Caco-2 (cell line): ENCODE data around the gene NFIX. TPM values are rescaled to one million over a fixed set of nuclear protein-coding genes. Genes with fewer than 3 reads are reported as not detected.

Experiments
- BruUV-seq: library from RNA; stranded (reverse); fragments of 400-500 nt; replicated peaks from 2 replicates; lab custom pipeline; 2021; lab: Mats Ljungman, UMichigan
- CTCF ChIA-PET: fragments of 300-600 bp; sonication (Branson Sonifier 250); formaldehyde crosslinking; loops from one replicate; lab custom pipeline; 2022; ENCODE audit warnings: antibody characterized with exemption; lab: Charles Lee
- POLR2A ChIA-PET: fragments of 300-600 bp; sonication (Branson Sonifier 250); formaldehyde crosslinking; loops from one replicate; lab custom pipeline; 2022; ENCODE audit warnings: antibody characterized with exemption; lab: Charles Lee
- DNase-seq, 2 experiments: peaks; one replicate each; pipeline versions ENCODE4 v3.0.0 to v3.0.0-alpha.2; 2020 to 2022
- H3K27me3 ChIP-seq: replicated peaks from 2 replicates; pipeline ENCODE4 v1.6.0; 2011; ENCODE audit warnings: low read length; ENCODE audit not compliant: control insufficient read depth, insufficient read depth
- H3K36me3 ChIP-seq: 2 replicates; pipeline ENCODE4 v1.5.1; 2011; ENCODE audit warnings: low read length; ENCODE audit not compliant: control insufficient read depth, insufficient read depth
- H3K4me1 ChIP-seq: fragments of 250-450 bp; sonication (Bioruptor Pico); 2 replicates; pipeline ENCODE4 v1.5.1; 2020; ENCODE audit warnings: mild to moderate bottlenecking
- H3K4me3 ChIP-seq: 2 replicates; pipeline ENCODE4 v1.5.1; 2011; ENCODE audit warnings: low read depth, mild to moderate bottlenecking, control low read depth, low read length
- H3K9me3 ChIP-seq: fragments of 250-450 bp; sonication (Bioruptor Pico); 2 replicates; pipeline ENCODE4 v1.5.1; 2020; ENCODE audit warnings: mild to moderate bottlenecking, moderate library complexity
- H3K27ac Mint-ChIP-seq: one replicate; pipeline ENCODE4 v1.8.0; 2022; ENCODE audit warnings: mixed read lengths; ENCODE audit not compliant: unreplicated experiment
- H3K27me3 Mint-ChIP-seq: one replicate; pipeline ENCODE4 v1.8.0; 2022; ENCODE audit warnings: mixed read lengths; ENCODE audit not compliant: insufficient read depth, unreplicated experiment
- H3K36me3 Mint-ChIP-seq: one replicate; pipeline ENCODE4 v1.8.0; 2022; ENCODE audit warnings: mild to moderate bottlenecking, mixed read lengths; ENCODE audit not compliant: insufficient read depth, unreplicated experiment
- H3K4me1 Mint-ChIP-seq: one replicate; pipeline ENCODE4 v1.8.0; 2022; ENCODE audit warnings: low read depth, mixed read lengths; ENCODE audit not compliant: unreplicated experiment
- H3K4me3 Mint-ChIP-seq: one replicate; pipeline ENCODE4 v1.8.0; 2022; ENCODE audit warnings: mild to moderate bottlenecking, moderate library complexity, mixed read lengths; ENCODE audit not compliant: unreplicated experiment
- H3K9me3 Mint-ChIP-seq: one replicate; pipeline ENCODE4 v1.8.0; 2022; ENCODE audit warnings: mixed read lengths; ENCODE audit not compliant: unreplicated experiment
- intact Hi-C: fragments of 100-400 bp; cut with micrococcal nuclease; formaldehyde crosslinking; loops from one replicate; pipeline ENCODE4 v1.10.0; 2022; ENCODE audit not compliant: unreplicated experiment
- total RNA-seq: library from RNA; stranded (reverse); gene quantifications from 2 replicates; pipeline ENCODE4 v1.2.3, GENCODE V29; 2022
- TF ChIP-seq, protein P1 (sequence below), 2 experiments: fragments of 200-600 bp in 1 of 2; IDR thresholded peaks; 1 replicate in 1 of 2; 2 replicates in 1 of 2; pipeline versions ENCODE4 v1.5.1 to v1.8.0; 2011 to 2022; ENCODE audit warnings: antibody characterized with exemption in 1 of 2, control low read depth in 1 of 2, inconsistent platforms in 1 of 2, low read depth in 1 of 2, low read length in 1 of 2, mild to moderate bottlenecking in 1 of 2, moderate library complexity in 1 of 2; ENCODE audit not compliant: insufficient read depth in 1 of 2, severe bottlenecking in 1 of 2, unreplicated experiment in 1 of 2

NFIX gene
- total RNA-seq, 1 experiment from 2014 or later: 0.82 TPM

DNA sequence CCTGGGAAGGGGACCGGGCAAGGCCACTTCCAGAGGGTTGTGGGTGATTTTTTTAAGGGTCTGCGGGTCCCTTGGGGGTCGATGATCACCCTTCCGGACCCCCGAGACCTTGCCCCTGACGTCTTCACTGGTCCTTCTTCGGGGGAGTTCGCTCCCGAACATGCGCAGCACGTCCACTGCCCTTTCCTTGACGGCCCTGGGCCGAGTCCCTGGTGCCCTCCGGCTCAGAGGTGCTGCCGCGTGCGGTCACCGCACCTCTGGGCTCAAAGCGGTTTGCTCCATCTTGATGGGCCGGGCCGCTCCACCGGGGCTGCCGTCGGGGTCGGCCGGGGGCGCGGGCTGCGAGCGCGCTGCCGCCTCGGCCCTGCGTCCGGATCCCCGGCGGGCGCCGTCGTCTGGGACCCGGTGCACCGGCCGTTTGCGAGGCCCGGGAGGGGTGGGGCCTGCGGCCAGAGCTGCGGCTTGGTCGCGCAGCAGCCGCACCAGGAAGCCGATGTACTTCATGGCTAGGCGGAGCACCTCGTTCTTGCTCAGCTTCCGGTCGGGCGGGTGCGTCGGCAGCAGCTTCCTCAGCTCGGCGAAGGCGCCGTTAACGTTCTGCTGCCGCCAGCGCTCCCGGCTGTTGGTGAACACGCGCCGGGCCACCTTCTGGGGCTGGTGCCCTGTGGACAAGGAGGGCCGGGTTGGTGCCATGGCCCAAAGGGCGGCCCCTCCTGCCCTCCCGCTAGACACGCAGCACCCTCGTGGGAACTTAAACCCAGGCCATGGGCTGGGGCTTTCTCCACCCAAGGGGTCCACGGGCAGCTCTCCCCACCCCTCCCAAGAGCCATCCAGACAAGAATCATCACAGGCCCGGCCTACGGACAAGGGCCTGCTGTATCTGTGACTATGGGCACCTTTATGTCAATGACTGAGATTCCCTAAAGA is 104.1 kb downstream of the NFIX start:
- TF ChIP-seq, protein P1, sequence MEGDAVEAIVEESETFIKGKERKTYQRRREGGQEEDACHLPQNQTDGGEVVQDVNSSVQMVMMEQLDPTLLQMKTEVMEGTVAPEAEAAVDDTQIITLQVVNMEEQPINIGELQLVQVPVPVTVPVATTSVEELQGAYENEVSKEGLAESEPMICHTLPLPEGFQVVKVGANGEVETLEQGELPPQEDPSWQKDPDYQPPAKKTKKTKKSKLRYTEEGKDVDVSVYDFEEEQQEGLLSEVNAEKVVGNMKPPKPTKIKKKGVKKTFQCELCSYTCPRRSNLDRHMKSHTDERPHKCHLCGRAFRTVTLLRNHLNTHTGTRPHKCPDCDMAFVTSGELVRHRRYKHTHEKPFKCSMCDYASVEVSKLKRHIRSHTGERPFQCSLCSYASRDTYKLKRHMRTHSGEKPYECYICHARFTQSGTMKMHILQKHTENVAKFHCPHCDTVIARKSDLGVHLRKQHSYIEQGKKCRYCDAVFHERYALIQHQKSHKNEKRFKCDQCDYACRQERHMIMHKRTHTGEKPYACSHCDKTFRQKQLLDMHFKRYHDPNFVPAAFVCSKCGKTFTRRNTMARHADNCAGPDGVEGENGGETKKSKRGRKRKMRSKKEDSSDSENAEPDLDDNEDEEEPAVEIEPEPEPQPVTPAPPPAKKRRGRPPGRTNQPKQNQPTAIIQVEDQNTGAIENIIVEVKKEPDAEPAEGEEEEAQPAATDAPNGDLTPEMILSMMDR (IDR thresholded peaks at IDR 0.05; ENCODE audit: insufficient read depth in 1 of 2, low read depth in 1 of 2, low read length in 1 of 2, severe bottlenecking in 1 of 2, unreplicated experiment in 1 of 2): no peak
- no peak overlapping the region for H3K27ac Mint-ChIP-seq
- Histone ChIP-seq H3K9me3 (no peaks in the 10 kb centered on the region), H3K4me3 (no peak overlapping the region), H3K36me3 (no peaks in the 10 kb centered on the region), H3K4me1 (peaks cover 11% of the 10 kb centered on the region), H3K27me3 (no peaks in the 10 kb centered on the region)
- BruUV-seq: no TSS peak
- intact Hi-C loops: no loop called here
- no peak overlapping the region for H3K4me3 Mint-ChIP-seq
- ChIA-PET POLR2A (no interaction called here), CTCF (no interaction called here)
- peaks cover 7% of the 10 kb centered on the region for H3K4me1 Mint-ChIP-seq
- no peak for DNase-seq
- H3K9me3 Mint-ChIP-seq: no peaks in the 10 kb centered on the region
- peaks cover 4% of the 10 kb centered on the region for H3K27me3 Mint-ChIP-seq
- peaks cover under 1% of the 10 kb centered on the region for H3K36me3 Mint-ChIP-seq

DNA sequence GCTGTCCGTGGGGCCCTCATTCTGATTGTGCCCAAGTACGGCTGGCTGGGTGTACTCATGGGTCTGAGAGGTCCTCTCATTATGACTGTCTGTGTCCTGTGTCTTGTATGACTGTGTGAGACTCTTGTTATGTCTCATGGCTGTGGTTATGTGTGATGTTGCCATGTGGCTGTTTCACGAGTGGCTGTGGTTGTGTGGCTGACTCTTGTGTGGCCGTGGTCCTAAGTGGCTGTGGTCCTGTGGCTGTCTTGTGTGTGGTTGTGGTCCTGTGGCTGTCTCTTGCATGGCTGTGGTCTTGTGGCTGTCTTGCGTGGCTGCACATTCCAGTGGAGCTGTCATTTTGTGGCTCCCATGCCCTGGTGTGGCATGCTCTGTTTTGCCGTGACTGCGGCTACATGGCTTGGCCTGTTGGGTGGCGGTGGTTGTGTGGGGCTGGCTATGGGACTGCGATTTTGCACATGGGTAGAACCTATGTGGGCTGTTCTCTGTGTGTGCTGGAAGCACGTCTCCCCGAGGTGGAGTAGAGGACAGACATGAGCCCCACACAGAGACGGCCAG is 104.8 kb downstream of the NFIX start:
- Histone ChIP-seq H3K4me3 (no peak overlapping the region), H3K36me3 (no peaks in the 10 kb centered on the region), H3K27me3 (no peaks in the 10 kb centered on the region), H3K9me3 (no peaks in the 10 kb centered on the region), H3K4me1 (peaks cover 11% of the 10 kb centered on the region)
- Mint-ChIP-seq H3K27ac (no peak overlapping the region), H3K27me3 (peaks cover 4% of the 10 kb centered on the region), H3K4me3 (no peak overlapping the region), H3K4me1 (peaks cover 7% of the 10 kb centered on the region), H3K9me3 (no peaks in the 10 kb centered on the region), H3K36me3 (peaks cover 6% of the 10 kb centered on the region)
- DNase-seq: no peak
- no TSS peak for BruUV-seq
- TF ChIP-seq, protein P1 (IDR thresholded peaks at IDR 0.05; ENCODE audit: insufficient read depth in 1 of 2, low read depth in 1 of 2, low read length in 1 of 2, severe bottlenecking in 1 of 2, unreplicated experiment in 1 of 2): no peak
- ChIA-PET POLR2A (no interaction called here), CTCF (no interaction called here)
- intact Hi-C loops: no loop called here

DNA sequence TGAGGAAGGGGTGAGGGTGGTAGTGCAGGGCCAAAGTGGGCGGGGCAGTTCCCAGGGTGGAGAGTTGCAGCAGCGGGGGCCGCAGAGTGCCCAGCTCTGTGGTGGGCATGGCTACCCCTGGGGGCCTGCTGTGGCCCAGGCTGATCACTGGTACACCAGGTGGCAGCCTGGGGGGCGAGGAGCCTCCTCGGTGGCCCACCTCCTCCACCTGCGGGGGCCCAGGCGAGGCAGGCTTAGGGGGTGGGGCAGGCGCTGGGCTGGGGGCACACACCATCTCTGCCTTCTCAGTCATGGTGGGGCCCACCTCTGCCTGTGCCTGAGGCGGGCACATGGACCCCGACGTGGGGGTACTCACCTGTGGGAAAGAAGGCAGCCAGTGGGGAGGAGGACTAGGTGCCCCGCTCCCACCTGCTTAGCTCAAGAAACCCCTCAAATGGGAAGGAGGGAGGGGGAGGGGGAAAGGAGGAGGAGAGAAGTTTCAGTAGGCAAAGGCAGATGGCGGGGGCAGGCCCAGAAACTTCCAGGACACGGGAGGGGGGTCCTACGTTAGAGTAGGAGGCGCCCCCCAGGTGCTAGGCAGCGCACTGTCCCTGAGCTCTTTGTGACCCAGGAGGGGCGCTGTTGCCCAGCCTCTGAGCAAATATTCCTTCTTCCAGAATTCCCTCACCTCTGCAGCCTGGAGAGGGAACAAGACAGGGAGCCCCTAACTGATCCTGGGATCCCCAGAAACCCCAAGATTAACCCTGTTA is 105.7 kb downstream of the NFIX start:
- H3K27me3 ChIP-seq: no peaks in the 10 kb centered on the region
- BruUV-seq: no TSS peak
- intact Hi-C loops: no loop called here

More for the DNA sequence above, 105.7 kb downstream of the NFIX start:
- Histone ChIP-seq H3K36me3 (no peaks in the 10 kb centered on the region), H3K4me3 (no peak overlapping the region), H3K4me1 (peaks cover 11% of the 10 kb centered on the region), H3K9me3 (no peaks in the 10 kb centered on the region)
- Mint-ChIP-seq H3K4me3 (no peak overlapping the region), H3K9me3 (no peaks in the 10 kb centered on the region), H3K36me3 (peaks cover 6% of the 10 kb centered on the region), H3K27me3 (peaks cover 2% of the 10 kb centered on the region), H3K27ac (no peak overlapping the region), H3K4me1 (peaks cover 4% of the 10 kb centered on the region)
- TF ChIP-seq, protein P1 (IDR thresholded peaks at IDR 0.05; ENCODE audit: insufficient read depth in 1 of 2, low read depth in 1 of 2, low read length in 1 of 2, severe bottlenecking in 1 of 2, unreplicated experiment in 1 of 2): no peak
- ChIA-PET POLR2A (no interaction called here), CTCF (interaction anchor here (0.7 to 1.4 kb wide), 2 partner anchors 136 to 161 kb away, joined by 3 to 5 read pairs; no protein-coding TSS in a partner anchor)
- DNase-seq: no peak
